ENCODE results near the gene TGM6. TPM values are rescaled to one million over a fixed set of nuclear protein-coding genes. Genes with fewer than 3 reads are reported as not detected.

The TGM6 gene
- polyA plus RNA-seq, 1 donor (not counting 4 experiments of a cell fraction or from before 2014, with no cell fraction given), result not detected

- Histone ChIP-seq H3K27ac (ENCODE audit: control insufficient read depth, insufficient read depth, low read length) (no peak overlapping the region), H3K9me1 (ENCODE audit: control insufficient read depth, extremely low read depth, insufficient read depth, low read length) (no peaks in the 10 kb centered on the region), H3K4me1 (ENCODE audit: control insufficient read depth, extremely low read depth, insufficient read depth, low read length) (peaks cover 9% of the 10 kb centered on the region), H3K36me3 (ENCODE audit: control insufficient read depth in 2 of 2, extremely low read depth in 1 of 2, insufficient read depth in 2 of 2, low read length in 2 of 2) (no peaks in the 10 kb centered on the region), H3K9ac (ENCODE audit: control insufficient read depth, extremely low read depth, insufficient read depth, low read length) (no peak overlapping the region), H2AFZ (ENCODE audit: control insufficient read depth, low read length) (no peak overlapping the region), H3K4me2 (ENCODE audit: control insufficient read depth, extremely low read depth, insufficient read depth, low read depth, low read length) (no peak overlapping the region), H3K27me3 (ENCODE audit: control insufficient read depth, extremely low read depth, insufficient read depth, low read length) (no peaks in the 10 kb centered on the region), H3K79me2 (ENCODE audit: control insufficient read depth, insufficient read depth, low read length) (no peaks in the 10 kb centered on the region), H3K4me3 (ENCODE audit: control insufficient read depth in 2 of 3, extremely low read depth in 1 of 3, insufficient read depth in 2 of 3, low read depth in 1 of 3, low read length in 3 of 3) (no peak overlapping the region), H3K9me3 (ENCODE audit: control insufficient read depth, low read depth, low read length) (no peaks in the 10 kb centered on the region), H4K20me1 (ENCODE audit: control insufficient read depth, extremely low read depth, insufficient read depth, low read length) (no peaks in the 10 kb centered on the region)
- no peak for TF ChIP-seq CTCF (optimal IDR thresholded peaks at IDR 0.05 in 1 of 3, IDR thresholded peaks at IDR 0.05 in 1 of 3, conservative IDR thresholded peaks at IDR 0.05 in 1 of 3; ENCODE audit: extremely low read depth in 1 of 3, insufficient read depth in 2 of 3, low read length in 3 of 3)
- TF ChIP-seq EZH2 (IDR thresholded peaks at IDR 0.05; ENCODE audit: low read length), result no peak
- no peak for FAIRE-seq
- dilution Hi-C loops (cut with MboI; ENCODE audit: extremely low pct_ligation_motif_present, low sequenced_read_pairs), result no loop called here
- DNase-seq (ENCODE audit: low read depth, low spot score), result no peak
Observed at GRCh38 chr20:2446845-2447244, 66.1 kb downstream of the TGM6 start.

- H3K9me1 ChIP-seq (ENCODE audit: control insufficient read depth, extremely low read depth, insufficient read depth, low read length), result no peaks in the 10 kb centered on the region
- no peak for TF ChIP-seq EZH2 (IDR thresholded peaks at IDR 0.05; ENCODE audit: low read length)
- no peak for TF ChIP-seq CTCF (optimal IDR thresholded peaks at IDR 0.05 in 1 of 3, IDR thresholded peaks at IDR 0.05 in 1 of 3, conservative IDR thresholded peaks at IDR 0.05 in 1 of 3; ENCODE audit: extremely low read depth in 1 of 3, insufficient read depth in 2 of 3, low read length in 3 of 3)
- H3K9ac ChIP-seq (ENCODE audit: control insufficient read depth, extremely low read depth, insufficient read depth, low read length), result no peak overlapping the region
- peaks cover 13% of the 10 kb centered on the region for H3K4me1 ChIP-seq (ENCODE audit: control insufficient read depth, extremely low read depth, insufficient read depth, low read length)
- H3K4me3 ChIP-seq (ENCODE audit: control insufficient read depth in 2 of 3, extremely low read depth in 1 of 3, insufficient read depth in 2 of 3, low read depth in 1 of 3, low read length in 3 of 3), result no peak overlapping the region
- H3K79me2 ChIP-seq (ENCODE audit: control insufficient read depth, insufficient read depth, low read length), result no peaks in the 10 kb centered on the region
- no peak for DNase-seq (ENCODE audit: low read depth, low spot score)
- H3K27me3 ChIP-seq (ENCODE audit: control insufficient read depth, extremely low read depth, insufficient read depth, low read length), result no peaks in the 10 kb centered on the region
- no peak for FAIRE-seq
- H3K27ac ChIP-seq (ENCODE audit: control insufficient read depth, insufficient read depth, low read length), result no peak overlapping the region
- no peaks in the 10 kb centered on the region for H4K20me1 ChIP-seq (ENCODE audit: control insufficient read depth, extremely low read depth, insufficient read depth, low read length)
- dilution Hi-C loops (cut with MboI; ENCODE audit: extremely low pct_ligation_motif_present, low sequenced_read_pairs), result no loop called here
- H3K9me3 ChIP-seq (ENCODE audit: control insufficient read depth, low read depth, low read length), result no peaks in the 10 kb centered on the region
- H3K4me2 ChIP-seq (ENCODE audit: control insufficient read depth, extremely low read depth, insufficient read depth, low read depth, low read length), result no peak overlapping the region
- no peaks in the 10 kb centered on the region for H3K36me3 ChIP-seq (ENCODE audit: control insufficient read depth in 2 of 2, extremely low read depth in 1 of 2, insufficient read depth in 2 of 2, low read length in 2 of 2)
- no peak overlapping the region for H2AFZ ChIP-seq (ENCODE audit: control insufficient read depth, low read length)
Observed at GRCh38 chr20:2449386-2449785, 68.7 kb downstream of the TGM6 start.

Measured in keratinocyte (primary cell).